HG03442 (cell line): ENCODE data around the gene CZIB.

ENCODE experiments used
- ATAC-seq: cut with Tn5 transposase; IDR thresholded peaks from one replicate; pipeline ENCODE4 v1.9.1; 2021; ENCODE audit warnings: mild to moderate bottlenecking, moderate library complexity; ENCODE audit not compliant: unreplicated experiment

The CZIB gene

DNA sequence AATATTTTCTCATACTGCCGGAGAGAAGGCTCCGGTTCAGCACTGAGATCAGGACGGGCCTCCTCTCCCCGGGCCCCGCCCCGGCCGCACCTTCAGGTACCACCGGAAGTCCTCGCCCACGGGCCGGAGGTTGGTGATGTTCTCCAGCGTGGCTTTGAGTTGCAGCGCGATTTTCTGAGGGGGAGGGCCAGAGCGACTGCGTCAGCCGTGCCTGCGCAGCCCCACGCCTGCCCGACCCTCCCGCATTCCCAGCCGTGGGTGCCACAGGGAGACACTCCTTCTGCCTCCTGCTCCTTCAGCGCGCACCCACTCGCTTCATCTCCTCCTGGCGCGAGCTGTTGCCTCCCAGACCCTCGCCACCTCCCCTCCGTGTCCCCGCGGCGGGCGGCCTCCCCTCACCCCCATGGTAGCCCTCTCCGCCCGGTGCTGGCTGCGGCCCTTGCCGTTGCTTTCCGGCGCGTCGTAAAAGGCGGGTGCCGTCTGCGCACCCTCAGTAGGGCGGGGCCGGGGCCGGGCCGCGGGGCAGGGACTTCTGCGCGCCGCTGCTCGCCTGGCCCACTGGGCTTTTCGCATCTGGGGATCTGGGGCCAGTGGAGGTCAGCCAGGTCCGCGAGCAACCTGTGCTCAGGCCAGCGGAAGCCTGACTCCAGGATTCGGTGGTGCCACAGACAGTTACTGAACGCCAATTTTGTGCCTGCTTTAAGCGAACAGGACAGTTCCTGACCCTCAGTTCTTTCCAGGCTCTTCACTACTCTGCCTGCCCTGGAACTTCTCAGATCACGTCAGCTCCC is at the start of gene CZIB:
CZIB (minus strand) TSS at position 464 of the 791 bp plus-strand sequence; CDS start at position 405, 59 bp downstream.
- peak; percentile 89 for ATAC-seq

DNA sequence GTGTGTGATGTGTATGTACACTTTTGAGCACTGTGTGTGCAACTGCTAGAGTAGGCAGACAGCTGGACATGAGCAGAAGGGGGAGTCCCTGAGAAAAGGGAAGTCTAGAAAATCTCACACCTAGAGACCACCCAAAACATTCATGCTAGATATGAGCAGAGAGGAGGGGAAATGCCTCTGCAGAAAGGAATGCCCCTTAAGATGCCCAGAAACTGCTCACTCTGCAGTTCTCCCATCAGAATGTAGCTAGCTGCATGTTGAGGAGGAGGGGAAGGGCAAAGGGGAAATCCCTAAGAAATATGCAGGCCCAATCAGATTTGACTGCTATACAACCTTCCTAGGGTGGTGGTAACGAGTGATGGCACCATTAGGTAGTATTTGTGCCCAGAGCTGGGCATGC is 49.7 kb upstream of the CZIB start:
- no peak for ATAC-seq

DNA sequence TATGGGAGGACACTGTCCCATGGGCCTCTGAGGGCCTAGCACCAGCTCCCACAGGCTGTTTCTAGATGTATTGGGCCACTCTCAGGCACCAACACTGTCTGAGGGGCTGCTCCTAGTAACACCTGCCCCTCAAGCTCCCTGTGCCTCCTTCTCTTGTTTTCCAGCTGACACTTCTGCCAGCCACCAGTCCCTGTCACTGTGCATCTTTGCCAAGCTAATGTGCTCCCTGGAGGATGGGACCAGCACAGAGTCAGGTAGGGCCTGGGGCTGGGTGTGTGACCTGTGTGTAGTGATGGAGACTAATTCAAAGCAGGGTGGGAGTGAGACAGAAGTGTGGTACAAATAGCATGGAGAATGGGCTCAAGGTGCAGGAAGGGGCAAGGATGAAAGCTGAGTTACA is 47.3 kb upstream of the CZIB start:
- no peak for ATAC-seq

DNA sequence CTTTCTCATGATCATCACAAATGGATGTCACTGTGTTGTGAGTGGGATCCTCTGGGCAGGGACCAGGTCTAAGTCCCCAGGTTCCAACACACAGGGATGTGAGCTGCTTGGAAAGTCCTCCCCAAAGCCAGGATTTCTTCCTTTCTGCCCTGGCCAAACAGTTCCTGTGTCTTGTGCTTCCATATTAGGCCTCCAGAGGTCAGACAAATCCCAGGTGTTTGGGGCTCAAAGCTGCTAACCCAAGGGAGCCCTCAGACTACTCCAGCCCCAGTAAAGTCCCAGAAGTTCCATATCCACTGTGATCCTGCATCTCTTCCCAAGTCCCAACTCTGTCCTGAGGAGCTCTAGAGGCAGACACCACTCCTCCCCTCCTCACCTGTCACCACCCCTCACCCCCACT is 45.6 kb upstream of the CZIB start:
- ATAC-seq: no peak

DNA sequence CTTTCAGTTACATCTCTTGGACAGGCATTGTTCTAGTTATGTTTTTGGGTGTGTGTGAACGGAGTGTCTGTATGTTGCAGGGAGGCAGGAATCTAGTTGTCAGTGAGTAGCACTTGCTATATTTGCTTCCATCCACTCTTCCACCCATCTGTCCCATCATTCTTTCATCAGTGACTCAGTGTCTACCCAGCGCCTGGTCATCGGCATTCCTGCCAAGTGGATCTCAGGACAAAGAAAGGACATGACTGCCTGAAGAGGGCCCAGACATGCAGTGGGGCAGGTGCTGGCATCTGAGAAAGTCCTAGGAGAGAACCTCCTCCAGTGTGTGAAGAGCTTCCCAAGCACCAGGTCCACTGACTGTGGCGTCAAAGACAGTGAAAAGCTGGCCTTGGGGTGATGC is 45.1 kb upstream of the CZIB start:
- no peak for ATAC-seq

DNA sequence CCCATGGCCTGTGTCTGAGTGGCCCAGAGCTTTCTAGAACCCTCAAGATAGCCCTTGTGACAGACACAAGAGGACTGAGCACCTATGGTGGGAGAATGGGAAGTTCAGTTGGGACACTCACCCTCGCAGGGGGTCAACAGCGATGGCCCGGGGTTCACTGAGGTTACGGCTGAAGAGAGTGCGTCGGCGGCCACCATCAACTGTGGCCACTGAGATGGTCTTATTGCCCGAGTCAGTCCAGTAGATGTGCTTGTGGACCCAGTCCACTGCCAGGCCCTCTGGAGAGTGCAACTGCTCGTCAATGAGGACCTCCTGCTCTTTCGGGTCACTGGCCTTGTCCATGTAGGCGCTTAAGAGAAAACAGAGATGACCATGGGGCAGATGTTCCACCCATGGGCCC is 43.6 kb upstream of the CZIB start:
- no peak for ATAC-seq

DNA sequence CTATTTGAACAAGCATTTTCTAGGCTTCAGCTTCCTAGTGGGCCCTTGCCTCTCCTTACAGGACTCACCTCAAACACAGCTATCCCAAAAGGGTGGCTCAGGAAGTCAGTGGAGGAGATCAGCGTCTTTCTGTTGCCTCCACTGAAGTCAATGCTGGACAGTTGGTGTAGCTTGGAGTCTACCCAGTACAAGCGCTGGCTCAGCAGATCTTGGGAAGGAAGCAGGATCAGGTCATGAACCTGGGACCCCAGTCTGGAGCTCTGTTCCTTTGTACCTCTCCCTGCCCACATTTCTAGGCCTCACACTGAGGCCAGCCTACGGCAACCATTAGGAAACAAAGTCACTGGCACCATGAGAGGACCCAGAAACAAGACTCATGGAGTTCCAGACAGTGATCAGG is 41.6 kb upstream of the CZIB start:
- ATAC-seq: no peak

DNA sequence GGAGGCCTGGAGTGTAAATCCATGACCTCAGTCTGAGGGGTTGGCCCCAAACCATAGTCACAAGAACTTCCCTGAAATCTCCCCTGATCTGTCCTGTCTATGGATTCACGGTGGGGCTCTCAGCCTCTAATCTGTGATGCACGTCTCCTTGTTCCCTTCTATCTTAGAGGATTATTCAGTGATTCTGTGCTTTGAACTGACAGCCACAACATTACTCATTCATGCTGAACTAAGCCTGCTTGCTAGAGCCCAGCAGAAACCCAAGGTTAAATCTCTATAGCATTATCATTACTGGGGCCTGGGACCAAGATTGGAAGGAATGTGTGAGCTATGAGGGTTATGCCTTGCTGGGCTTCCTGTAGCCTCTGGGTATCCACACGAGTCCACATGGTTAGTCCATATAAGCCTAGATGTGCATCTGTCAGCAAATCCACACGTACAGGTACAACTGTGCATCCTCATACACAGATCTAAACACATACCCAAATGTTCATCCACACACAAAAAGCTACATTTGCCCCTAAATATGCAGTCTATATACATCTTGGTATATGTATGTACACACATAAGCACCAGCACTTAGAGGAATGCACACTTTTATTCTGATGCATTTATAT is 40.3 kb upstream of the CZIB start:
- no peak for ATAC-seq

DNA sequence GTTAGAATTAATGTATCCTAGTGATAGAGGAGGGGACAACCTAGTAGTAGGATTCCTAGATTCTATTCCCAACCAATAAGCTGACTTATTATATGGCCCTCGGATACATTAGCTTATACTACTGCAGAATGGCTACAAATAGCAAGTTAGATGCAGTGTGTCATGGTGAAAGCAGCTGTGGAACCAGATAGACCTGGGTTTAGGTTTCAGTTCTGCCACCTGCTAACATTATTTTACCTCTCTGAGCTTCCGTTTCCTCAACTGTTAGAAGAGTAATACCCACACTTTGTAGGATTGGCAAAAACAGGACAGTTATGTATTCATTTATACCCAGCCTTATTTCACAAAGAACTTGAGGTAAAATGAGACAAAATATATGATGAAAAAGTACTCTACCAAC is 39.5 kb upstream of the CZIB start:
- ATAC-seq: peak; percentile 42

DNA sequence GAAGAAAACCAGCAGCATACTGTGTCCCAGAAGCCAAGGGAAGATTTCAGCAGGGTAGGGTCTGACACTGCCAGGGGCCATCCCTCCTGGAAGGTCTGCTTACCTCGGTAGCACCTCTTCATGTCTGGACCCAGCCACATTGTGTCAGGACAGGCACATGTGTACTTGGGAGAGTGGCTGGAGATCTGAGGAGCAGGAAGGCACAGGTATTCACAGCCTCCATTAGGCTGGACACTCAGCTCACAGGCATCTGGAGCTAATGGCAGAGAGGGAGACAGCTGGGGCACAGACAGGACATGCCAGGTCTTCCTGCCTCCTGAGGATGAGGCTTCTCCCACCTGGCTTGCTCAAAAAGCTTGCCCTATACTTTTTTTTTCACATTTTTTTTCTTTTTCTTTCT is 37.8 kb upstream of the CZIB start:
- no peak for ATAC-seq

DNA sequence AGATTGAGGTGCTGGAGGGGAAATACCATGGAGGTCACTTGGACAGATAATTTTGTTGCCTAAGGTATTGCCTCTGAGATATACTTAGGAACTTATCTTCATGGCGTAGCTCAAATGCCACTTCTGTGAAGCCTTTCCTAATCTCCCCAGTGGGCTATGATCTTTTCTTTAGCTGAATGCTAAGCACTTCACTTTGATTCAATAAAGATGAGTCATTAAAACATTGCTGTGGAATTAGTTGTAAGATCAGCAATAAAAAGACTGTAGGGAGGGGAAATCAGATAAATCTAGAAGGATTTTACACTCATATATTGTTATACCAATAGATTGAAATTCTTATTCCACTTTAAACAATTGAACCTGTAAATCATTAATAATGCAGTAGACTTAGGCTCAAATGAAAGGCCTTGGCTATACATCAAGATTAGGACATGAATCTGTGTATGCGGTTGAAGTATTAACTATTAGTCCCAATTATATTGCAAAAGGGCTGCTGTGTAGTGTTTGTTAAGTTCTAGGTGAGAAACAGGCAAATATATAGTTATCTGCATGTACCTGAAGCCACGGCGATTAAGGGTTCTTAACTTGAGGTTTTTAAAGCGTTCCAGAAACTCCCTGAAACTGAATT is 37.1 kb upstream of the CZIB start:
- no peak for ATAC-seq

DNA sequence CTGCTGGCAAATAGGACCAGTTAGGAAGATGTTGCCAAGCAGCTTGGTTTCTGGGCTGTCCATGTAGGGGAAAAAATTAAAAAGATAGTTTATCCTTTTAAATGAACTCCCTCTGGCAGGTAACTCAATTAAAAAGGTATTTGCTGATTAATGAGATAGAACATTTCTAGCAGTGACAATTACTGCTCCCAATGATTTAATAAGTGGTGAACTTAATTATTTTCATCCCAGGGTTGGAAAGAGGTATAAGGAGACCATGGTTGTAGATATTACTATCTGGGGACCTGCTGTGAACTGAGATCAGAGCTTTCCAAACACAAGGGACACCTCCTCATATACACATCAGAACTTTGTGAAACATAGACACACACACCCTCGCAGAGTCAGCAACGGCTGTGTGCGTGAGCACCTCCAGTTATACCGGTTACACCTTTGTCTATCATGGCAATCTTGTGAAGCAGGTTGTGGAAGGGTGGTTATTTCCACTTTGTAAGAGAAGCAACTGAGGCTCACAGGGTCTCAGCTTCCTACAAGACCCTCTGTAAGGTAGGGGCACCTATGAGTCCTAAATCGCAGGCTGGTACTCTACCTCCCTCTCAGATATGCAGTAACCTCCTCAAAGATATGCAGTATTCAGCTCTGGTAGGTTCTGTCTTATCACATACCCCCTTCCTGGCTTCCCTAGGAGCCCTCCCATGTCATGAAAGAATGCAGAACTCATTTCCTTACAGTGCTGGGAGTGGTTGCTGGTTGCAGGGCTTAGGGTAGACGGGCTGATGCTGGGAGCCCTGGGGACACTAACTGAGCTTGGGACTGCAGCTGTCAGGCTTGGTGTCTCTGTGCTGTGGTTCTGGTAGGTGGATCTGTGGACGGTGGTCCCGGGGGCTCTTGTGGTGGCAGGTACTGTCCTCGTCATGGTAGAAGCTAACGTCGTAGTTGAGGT is 36.3 kb upstream of the CZIB start:
- no peak for ATAC-seq

DNA sequence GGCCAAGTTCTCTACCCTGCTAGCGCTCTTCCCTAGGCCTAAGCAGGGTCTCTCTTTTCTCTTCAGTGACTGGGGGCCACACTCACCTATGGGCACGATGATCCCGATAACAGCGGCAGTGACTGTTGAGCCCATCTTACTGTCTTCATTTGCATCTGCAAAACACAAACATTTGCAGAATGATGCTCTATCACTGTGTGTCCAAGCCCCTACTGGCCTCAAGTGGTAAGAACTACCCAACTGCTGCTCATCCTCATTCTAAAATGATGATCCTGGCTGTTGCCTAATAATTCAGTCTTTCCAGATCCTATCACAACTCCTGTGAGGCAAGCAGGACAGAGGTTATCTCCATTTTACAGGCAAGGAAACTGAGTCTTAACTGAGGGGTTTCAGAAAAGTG is 34.6 kb upstream of the CZIB start:
- no peak for ATAC-seq

DNA sequence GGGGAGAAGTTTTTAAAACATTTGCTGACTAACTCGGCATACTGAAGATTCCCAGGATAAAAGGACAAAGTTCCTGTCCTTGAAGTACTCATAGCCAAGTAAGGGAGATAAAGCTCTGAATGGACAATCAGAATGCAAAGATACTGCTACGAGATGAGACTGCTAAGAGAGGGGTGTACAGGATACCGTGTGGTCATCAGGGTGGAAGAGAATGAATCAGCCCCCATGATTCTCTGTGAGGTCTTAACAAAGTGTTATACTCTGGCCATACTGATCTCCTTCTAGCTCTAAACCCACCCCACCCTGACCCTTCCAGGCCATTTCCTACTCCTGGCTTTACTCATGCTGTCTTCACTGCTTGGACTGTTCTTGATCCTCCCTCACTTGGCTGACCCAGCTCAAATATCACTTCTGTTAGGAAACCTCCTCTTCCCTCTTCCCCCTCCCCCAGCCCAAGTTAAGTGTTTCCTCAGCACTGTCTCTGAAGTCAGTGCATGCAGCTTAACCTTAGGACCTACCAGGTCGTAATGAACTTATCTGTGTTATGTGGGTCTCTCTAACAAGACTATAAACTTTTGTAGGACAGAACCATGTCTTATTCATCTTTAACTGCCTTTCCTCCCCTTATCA is 33.7 kb upstream of the CZIB start:
- no peak for ATAC-seq

DNA sequence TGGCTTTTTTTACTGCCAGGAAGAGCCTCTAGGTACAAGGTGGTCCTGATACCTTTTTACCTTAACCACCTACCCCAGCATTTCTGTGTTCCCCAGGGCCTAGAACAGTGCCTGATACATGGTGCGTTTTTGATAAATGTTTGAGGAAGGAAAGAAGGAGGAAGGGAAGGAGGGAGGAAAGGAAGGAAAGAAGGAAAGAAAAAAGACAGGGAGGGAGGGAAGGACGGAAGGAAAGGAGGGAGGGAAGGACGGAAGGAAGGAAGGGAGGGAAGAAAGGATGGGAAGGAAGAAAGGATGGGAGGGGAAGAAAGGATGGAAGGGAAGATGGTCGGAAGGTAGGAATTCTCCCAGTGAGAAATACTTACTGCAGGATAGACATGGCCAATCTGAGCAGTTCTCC is 29.9 kb upstream of the CZIB start:
- no peak for ATAC-seq

DNA sequence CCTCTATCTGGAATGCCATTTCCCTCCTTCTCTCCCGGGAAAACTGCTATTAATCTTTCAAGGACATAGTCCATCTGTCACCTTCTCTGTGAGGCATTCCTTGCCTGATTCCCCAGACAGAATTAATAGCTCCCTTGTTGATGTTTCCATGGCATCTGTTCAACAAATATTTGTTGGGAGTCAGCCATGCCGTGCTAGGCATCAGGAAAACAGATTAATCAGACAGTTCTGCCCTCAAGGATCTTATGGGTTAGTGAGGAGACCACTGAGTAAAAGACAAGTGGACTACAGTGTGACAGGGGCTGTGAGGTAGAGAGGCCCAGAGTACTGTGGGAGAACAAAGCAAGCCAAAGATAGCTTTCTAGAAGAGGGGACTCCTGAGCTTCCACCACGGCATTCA is 29.3 kb upstream of the CZIB start:
- ATAC-seq: no peak

DNA sequence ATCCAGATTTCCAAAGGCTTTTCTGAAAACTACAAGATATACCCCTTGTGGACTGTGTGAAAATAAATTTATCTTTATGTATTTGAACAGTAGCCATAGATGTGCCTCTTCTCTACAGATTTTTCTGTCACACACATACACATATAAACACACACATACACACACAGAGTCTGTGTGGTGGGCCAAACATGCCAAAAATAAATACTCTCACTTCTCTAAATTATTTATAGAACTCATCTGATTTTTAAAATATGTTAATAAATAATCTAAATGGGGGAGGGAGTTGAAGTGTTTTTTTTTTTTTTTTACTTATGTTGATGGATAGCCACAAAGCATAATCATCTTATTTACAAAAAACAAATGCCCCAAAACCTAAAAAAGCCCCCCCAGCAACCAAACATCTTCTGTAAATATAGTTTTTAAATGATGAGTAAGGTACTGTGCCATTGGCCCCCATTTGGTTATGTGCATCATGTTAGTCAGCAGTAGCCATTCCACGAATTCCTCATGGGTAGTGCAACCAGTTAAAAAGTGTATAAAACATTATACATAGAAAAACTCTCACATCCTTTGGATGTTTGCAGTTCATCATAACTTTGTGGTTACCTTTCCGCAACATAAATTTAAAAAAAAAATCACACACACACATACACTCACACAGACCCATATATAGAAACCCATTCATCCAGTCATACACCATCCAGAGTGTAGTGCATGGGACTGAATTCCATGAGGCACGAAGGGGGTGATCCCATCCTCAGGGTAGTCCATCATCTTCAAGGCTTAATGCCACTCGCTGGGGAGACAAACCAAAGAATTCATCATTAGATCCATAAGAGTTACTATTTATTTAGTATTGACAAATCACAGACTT is 26.1 kb upstream of the CZIB start:
- no peak for ATAC-seq

DNA sequence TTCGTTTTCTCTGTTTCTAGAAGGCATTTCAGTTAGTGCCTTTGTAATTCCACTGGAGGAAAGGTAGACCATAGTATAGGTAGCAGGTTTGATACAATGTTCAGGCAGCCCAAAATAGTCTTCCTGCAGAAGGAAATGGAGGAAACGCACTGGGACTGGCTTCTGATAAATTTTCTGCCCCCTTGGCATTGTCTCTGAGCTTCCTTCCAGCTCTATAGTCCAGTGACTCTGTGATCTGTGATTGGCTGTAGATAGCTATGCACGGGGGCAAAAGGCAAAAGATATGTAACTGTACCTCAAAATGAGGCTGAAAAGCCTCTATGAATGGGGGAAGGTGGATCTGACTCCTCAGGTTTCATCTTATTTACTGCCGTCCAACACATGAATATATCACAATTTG is 23.7 kb upstream of the CZIB start:
- no peak for ATAC-seq

DNA sequence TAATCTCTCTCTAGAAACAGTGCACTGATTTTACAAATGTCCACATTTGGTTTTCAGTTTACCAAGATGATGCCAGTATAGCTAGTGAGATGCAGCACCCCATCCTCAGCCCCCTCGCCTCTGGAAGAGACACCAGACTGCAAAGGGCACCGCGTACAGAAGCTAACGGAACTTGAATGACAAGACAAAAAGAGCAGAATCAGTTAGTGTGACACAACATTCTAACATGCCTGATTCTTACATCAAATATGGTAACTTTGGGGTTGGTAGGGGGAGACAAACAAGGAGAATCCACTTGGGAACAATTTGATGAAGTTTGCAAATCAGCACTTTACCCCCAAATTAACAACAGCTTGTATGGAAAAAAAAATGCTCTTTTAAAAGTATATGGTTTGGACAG is 21.9 kb upstream of the CZIB start:
- no peak for ATAC-seq

DNA sequence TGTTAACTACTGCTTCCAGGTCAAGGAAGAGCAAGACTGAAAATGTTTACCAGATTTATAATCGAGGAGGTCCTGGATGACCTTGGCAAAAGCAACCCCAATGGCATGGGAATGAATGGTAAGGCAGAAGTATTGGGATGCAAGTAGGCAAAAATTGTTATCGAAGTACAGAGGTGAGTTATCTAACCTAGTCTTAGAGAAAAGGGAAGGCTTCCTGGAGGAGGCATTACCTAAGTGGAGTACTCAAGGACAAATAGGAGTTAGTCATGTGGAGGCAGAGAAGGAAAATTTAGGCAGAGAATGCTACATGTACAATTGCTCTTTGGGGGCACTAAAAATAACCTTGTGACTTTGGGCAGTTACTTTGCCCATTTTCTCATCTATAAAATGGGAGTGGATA is 21.4 kb upstream of the CZIB start:
- ATAC-seq: no peak
